Loucy (cell line): Measurements from ENCODE around the gene ARHGAP26.

Source experiments
- CTCF ChIP-seq: fragments of 200-600 bp; sonication (generic); conservative IDR thresholded peaks from 2 replicates; pipeline ENCODE4 v1.5.1; 2014; ENCODE audit warnings: mild to moderate bottlenecking, antibody characterized with exemption, low read length
- EZH2phosphoT487 ChIP-seq: fragments of 200-600 bp; IDR thresholded peaks from 2 replicates; pipeline ENCODE4 v1.6.1; 2018; ENCODE audit warnings: antibody characterized with exemption, mild to moderate bottlenecking, moderate library complexity, borderline replicate concordance

- no peak for TF ChIP-seq CTCF
- no peak for TF ChIP-seq EZH2phosphoT487
Observed at GRCh38 chr5:142976861-142977260, 206.7 kb downstream of the ARHGAP26 start.
